Colon (tissue), 2 donors: ENCODE data around the gene BBS9.
"Not testable (repeated sequence)": the region's sequence is repeated elsewhere in the genome, so short reads cannot be mapped to it uniquely, and the experiment has no call there.

Experiments
- FAIRE-seq: peaks from 2 replicates; lab custom pipeline; 2012; peaks lifted over from hg19 to GRCh38; lab: Jason Lieb, UNC
- donor health status: control.
- donor health status: control.

BBS9 gene

DNA sequence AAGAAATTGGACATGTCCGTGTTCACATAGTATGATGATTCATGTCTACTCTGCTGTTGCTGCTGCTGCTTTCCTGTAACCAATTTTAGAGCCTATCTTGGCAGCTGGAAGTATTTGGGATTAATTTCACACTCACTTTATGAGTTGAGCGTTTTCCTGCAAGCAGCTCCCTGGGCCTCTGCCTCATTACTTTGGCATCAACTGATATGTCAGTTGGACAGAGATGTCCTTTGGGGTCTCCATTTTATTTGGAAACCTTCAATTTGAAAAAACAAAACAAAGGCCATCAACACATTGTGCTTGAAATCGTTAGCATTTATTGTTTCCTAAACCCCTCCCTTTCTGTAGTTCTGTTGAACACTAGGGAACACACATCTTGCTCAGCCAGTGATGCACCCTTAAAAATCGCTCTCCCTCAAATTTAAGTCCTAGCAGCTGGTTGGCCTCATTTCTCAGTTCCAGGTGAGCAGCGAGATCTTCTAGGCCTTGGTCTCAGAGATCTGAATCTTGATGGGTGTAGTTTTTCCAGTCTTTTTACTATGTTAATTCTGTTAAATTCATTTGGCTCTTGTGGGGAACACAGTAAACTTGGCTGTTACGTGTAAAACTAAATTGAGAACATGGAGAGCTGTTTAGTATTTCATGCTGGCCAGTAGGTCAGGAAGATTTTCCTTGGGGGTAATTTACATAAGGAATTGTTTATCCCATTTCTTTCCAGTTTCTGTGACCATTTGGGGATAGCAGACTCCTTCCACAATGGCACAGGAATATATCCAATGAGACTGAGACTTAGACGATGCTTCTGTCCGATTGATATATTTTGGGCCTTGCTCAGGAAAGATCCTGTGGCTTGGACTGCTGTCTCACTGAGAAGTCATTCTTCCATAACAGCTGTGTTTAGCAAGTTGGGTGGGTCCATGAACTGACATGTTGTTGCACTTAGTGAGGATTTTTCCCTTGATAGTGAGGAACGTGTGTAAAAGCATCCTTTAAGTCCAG lies 371.6 kb downstream of the BBS9 start:
- FAIRE-seq: no peak

DNA sequence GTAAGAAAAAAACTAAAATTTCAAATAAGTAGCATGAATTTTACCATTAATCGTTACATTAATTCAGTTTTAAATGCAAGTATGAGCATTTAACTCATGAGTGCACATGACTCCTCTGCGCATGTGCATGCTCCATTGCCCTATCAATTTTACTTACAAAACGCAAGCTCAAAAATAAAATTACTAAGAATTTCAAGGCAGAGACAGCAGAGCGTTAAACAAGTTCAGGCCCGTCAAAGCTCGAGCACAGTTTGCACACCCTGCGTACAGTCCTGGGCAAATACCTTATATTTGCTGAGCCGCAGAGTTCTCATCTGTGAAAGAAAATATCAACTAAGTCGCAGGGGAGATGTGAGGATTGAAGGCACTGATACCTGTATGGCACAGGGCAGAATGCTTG lies 373.6 kb downstream of the BBS9 start:
- no peak for FAIRE-seq

- FAIRE-seq: no peak
Observed at GRCh38 chr7:33503736-33504135, 374.4 kb downstream of the BBS9 start.

GRCh38 chr7:33504266-33504665 lies 374.9 kb downstream of the BBS9 start:
- FAIRE-seq: no peak

DNA sequence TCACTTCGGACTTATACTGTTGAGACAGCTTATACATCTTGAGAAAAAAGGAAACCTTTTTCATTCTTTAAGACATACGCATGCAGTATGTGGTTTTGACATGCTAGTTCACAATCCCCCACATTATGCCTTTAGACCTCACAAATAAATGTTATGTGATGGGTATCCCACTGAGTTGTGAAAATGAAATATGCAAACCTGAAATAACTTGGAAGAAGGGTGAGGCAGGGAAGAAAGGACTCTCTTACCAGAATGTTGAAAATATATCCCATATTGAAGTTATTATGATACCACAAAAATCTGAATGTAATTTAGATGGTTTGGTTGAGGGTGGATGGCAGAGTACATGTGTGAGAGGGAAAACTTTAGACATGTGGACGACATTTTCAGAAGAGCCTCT lies 379.8 kb downstream of the BBS9 start:
- FAIRE-seq: no peak

- FAIRE-seq: no peak
Observed at GRCh38 chr7:33511778-33512177, 382.4 kb downstream of the BBS9 start.

GRCh38 chr7:33516568-33516967 lies 387.2 kb downstream of the BBS9 start:
- FAIRE-seq: no peak

DNA sequence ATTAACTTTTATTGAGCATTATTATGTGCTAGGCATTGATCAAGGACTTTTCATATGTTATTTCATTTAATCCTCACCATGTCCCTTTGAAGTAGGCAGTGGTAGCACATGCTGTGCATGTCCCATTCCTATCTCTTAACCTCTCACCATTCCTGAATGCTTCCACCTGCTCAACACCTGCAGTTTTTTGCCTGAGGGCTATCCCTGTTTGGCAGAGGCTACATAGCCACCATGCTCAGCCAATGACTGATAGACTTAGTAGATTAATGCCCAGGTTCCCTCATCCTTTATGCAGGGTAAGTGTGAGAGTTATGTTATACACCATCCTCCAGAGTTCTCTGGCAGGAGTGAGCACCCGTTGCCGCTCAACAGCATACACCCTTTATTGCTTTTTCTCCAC lies 387.8 kb downstream of the BBS9 start:
- no peak for FAIRE-seq

DNA sequence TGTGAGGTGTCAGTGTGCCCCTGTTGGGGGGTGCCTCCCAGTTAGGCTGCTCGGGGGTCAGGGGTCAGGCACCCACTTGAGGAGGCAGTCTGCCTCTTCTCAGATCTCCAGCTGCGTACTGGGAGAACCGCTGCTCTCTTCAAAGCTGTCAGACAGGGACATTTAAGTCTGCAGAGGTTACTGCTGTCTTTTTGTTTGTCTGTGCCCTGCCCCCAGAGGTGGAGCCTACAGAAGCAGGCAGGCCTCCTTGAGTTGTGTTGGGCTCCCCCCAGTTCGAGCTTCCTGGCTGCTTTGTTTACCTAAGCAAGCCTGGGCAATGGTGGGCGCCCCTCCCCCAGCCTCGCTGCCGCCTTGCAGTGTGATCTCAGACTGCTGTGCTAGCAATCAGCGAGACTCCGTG lies 397.6 kb downstream of the BBS9 start:
- not testable (repeated sequence) for FAIRE-seq

- not testable (repeated sequence) for FAIRE-seq
Observed at GRCh38 chr7:33527613-33528012, 398.2 kb downstream of the BBS9 start.

DNA sequence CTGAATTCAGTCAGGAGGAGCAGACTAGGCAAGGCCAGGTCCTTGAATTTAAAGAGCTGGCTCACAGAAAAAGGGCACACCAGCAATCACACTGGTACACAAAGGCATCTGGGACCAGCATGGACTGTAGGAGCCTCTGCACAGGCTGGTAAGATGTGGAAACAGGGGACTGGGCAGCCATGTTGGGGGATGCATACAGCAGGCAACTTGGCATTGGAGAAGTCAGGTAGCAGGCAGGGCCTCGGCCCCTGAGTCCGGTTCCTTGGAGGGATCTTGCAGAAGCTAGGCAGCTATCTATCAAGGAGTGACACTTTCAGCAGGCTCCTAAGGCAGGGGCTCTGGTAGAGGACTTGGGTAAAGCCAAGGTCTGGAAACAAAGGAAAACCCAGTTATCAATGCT lies 399.7 kb downstream of the BBS9 start:
- no peak for FAIRE-seq

DNA sequence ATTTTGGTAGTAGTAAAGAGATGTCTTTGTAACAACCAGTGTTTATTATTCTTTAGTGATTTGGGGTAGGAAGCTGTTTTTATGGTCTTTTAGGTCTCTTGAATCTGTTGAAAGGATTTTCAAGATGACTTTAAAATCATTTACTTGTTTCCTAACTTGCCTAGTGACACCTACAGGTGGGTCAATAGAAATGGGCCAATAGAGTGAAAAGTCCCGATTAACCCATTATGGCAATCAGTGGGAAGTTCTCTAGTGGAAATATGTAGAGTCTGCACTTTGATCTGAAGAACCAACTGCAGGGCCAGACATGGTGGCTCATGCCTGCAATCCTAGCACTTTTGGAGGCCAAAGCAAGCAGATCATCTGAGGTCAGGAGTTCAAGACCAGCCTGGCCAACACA lies 401.3 kb downstream of the BBS9 start:
- FAIRE-seq: no peak

- no peak for FAIRE-seq
Observed at GRCh38 chr7:33531888-33532287, 402.5 kb downstream of the BBS9 start.

- FAIRE-seq: no peak
Observed at GRCh38 chr7:33534833-33535232, 405.5 kb downstream of the BBS9 start.

DNA sequence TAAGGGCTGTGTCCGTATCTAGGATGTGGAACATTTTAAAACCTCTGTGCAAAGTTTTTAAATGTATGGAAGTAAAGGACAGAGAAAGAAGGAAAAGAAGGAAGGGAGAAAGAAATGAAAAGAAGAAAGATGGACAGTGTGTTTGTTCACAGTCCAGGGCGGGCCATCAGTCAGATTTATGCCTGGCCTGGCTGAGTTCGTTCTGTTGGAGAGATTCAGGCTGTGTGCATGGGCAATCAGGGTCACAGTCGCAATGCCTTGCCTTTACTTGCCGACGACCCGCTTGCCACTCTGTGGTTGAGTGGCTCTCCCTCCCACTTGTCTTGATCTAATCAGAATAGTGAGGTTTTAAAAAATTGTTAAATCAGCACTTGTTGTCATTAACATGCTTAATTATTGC lies 406.6 kb downstream of the BBS9 start:
- FAIRE-seq: no peak

DNA sequence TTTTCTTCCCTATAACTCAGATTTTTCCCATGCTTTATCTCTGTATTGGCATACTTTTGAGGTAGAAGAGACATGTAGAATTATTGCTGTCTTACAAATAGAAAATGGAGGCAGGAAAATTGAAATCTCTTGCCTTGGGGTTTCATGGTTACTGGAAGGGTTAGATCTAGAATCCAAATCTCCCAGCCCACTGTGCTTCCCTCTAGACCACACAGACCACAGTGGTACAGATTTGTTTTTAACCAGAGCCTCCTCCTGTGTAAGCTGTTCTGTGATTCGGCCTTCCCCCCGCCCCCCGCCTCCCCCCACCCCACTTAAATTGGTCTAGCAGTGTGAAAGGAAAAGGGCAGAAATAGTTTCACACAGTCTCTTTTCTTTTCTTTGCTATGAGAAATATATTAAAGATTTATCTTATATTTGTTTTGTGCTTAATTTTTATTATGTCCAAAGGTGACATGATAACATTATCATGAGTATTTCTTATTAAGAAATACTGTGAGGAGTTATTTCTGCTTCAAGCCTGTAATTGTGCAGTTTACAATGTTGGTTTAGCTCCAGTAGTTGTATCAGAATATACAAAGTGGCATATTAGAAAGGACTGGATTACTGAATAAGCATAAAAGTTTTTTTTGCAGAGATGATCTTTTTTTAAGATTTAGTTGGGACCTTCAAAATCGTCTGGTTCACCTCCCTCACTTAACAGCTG lies 407.2 kb downstream of the BBS9 start:
- no peak for FAIRE-seq

- FAIRE-seq: no peak
Observed at GRCh38 chr7:33537104-33537477, 407.7 kb downstream of the BBS9 start.

GRCh38 chr7:33539198-33539597 lies 409.8 kb downstream of the BBS9 start:
- FAIRE-seq: no peak

DNA sequence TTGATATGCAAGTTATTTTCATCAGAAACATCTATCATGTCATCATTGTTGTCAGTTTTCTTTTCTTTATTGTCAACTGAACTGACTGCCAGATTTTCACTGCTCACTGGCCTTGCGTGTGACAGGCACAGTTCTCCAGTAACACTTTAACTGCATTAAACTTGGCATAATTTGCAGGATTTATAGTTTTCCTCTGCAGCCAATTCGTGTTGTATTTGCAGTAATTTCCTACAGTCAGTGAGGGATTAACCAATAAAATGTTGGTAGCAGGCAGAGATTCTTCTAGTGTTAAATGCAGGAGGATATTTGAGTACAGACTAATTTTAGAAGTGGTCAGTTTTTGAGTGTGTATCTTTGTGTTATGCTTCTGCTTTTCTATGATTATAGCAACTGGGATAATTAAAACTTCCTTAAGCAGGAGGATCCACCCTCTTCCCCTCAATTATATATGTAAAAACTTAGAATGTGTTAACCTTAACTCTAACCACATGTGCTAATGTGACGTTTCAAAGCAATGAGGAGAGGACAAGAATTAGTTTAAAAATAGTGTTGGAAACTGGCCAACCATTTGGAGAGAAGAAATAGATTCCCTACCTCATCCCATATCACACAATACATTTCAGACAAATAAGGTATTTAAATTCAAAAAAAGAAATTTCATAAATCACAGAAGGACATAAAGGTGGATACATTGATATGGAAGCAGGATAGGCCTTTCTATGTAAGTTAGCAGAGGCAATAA lies 410.5 kb downstream of the BBS9 start:
- FAIRE-seq: no peak

GRCh38 chr7:33547880-33548279 lies 418.5 kb downstream of the BBS9 start:
- no peak for FAIRE-seq

DNA sequence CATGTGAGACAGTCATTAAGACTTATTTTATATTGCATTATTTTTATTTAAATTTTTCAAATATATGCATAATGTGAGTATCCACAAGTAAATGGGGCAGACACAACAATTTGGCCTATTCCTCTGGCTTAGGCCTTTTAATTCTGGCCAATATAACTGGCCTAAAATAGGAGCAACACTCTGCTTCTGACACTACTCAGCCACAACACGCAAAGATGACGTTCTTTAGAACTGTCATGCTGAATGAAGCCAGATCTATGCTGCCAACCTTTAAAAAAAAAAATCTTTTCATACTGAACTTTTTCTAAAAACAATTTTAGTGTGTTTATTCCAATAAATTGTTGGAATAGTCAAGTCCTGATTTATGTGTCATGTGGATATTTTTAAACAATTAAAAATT lies 421.0 kb downstream of the BBS9 start:
- no peak for FAIRE-seq

GRCh38 chr7:33550979-33551378 lies 421.6 kb downstream of the BBS9 start:
- FAIRE-seq: no peak

GRCh38 chr7:33554046-33554445 lies 424.7 kb downstream of the BBS9 start:
- FAIRE-seq: no peak
